DND-41 (cell line): ENCODE results near the gene TSHZ1.

Experiments
- ATAC-seq: fragments of 200-7000 bp; cut with Tn5 transposase; 3 replicates; pipeline ENCODE4 v1.9.1; 2021; ENCODE audit warnings: low read depth; ENCODE audit not compliant: insufficient read depth
- DNase-seq: peaks from one replicate; pipeline ENCODE4 v3.0.0-alpha.2; 2020
- H2AFZ ChIP-seq: 2 replicates; pipeline ENCODE4 v1.6.0; 2012; ENCODE audit warnings: low read depth, low read length
- H3K27ac ChIP-seq: 2 replicates; pipeline ENCODE4 v1.5.1; 2012; ENCODE audit warnings: low read length, inconsistent platforms
- H3K27me3 ChIP-seq: fragments of 200-600 bp; sonication (generic); 2 replicates; pipeline ENCODE4 v1.6.0; 2012; ENCODE audit warnings: low read length, mild to moderate bottlenecking, inconsistent platforms; ENCODE audit not compliant: insufficient read depth, poor library complexity
- H3K36me3 ChIP-seq: 2 replicates; pipeline ENCODE4 v1.5.1; 2012; ENCODE audit warnings: low read length, inconsistent platforms; ENCODE audit not compliant: insufficient read depth
- H3K4me1 ChIP-seq: 2 replicates; pipeline ENCODE4 v1.5.1; 2012; ENCODE audit warnings: mild to moderate bottlenecking, low read length; ENCODE audit not compliant: insufficient read depth
- H3K4me2 ChIP-seq: 2 replicates; pipeline ENCODE4 v1.6.0; 2012; ENCODE audit warnings: mild to moderate bottlenecking, moderate library complexity, low read length, inconsistent platforms; ENCODE audit not compliant: insufficient read depth
- H3K4me3 ChIP-seq, 2 experiments: fragments of 200-600 bp in 1 of 2; shearing (Covaris generic) in 1 of 2; 2 replicates each; pipeline ENCODE4 v1.5.1; 2012 to 2016; ENCODE audit warnings: inconsistent platforms in 2 of 2, low read length in 2 of 2, mild to moderate bottlenecking in 2 of 2, low read depth in 1 of 2, moderate library complexity in 1 of 2
- H3K79me2 ChIP-seq: 2 replicates; pipeline ENCODE4 v1.6.0; 2012; ENCODE audit warnings: low read length, inconsistent platforms; ENCODE audit not compliant: insufficient read depth
- H3K9ac ChIP-seq: 2 replicates; pipeline ENCODE4 v1.6.0; 2012; ENCODE audit warnings: low read depth, mild to moderate bottlenecking, inconsistent platforms, low read length, moderate library complexity
- H3K9me3 ChIP-seq: 2 replicates; pipeline ENCODE4 v1.5.1; 2012; ENCODE audit warnings: low read length, moderate library complexity, mild to moderate bottlenecking, inconsistent platforms; ENCODE audit not compliant: insufficient read depth, severe bottlenecking
- H4K20me1 ChIP-seq: 2 replicates; pipeline ENCODE4 v1.6.0; 2012; ENCODE audit warnings: low read length; ENCODE audit not compliant: insufficient read depth
- CTCF ChIP-seq: IDR thresholded peaks from 2 replicates; pipeline ENCODE4 v1.5.1; 2012; ENCODE audit warnings: borderline replicate concordance, low read length, moderate library complexity, mild to moderate bottlenecking; ENCODE audit not compliant: poor library complexity, severe bottlenecking; ENCODE audit errors: extremely low read depth
- EZH2 ChIP-seq: IDR thresholded peaks from 3 replicates; pipeline ENCODE4 v1.6.1; 2012; ENCODE audit warnings: borderline replicate concordance, low read depth, mild to moderate bottlenecking, moderate library complexity, low read length, inconsistent platforms; ENCODE audit not compliant: severe bottlenecking

TSHZ1 gene

GRCh38 chr18:75162978-75163377 is 47.6 kb upstream of the TSHZ1 start:
- no peak for ATAC-seq
- H3K36me3 ChIP-seq = no peaks in the 10 kb centered on the region
- H3K79me2 ChIP-seq = no peaks in the 10 kb centered on the region
- H3K27me3 ChIP-seq = no peaks in the 10 kb centered on the region
- H3K4me3 ChIP-seq = no peak overlapping the region
- TF ChIP-seq EZH2 = no peak
- no peak for TF ChIP-seq CTCF
- H2AFZ ChIP-seq = no peak overlapping the region
- H3K4me1 ChIP-seq = peaks cover 17% of the 10 kb centered on the region
- no peak overlapping the region for H3K4me2 ChIP-seq
- no peak overlapping the region for H3K9ac ChIP-seq
- H4K20me1 ChIP-seq = no peaks in the 10 kb centered on the region
- H3K9me3 ChIP-seq = no peaks in the 10 kb centered on the region
- DNase-seq = no peak
- no peak overlapping the region for H3K27ac ChIP-seq

DNA sequence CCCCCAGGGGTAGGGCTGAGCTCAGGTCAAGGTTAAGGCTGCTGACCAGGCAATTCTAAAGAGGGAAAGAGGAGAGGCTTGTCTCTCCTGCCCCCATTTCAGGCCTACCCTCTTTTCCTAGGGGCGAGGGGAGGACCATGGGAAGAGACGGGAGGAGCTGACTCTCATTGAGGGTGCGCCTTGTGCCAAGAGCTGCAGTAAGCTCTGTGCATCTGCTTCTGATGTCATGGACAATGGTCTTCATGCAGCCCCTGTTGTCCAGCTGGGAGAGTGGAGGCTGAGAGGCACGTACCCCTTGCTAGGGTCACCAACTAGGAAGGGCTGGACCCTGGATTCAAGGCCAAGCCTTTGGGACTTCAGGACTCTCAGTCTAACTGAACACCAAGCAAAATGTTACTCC is 46.9 kb upstream of the TSHZ1 start:
- H4K20me1 ChIP-seq = no peaks in the 10 kb centered on the region
- H2AFZ ChIP-seq = no peak overlapping the region
- TF ChIP-seq EZH2 = no peak
- no peak for TF ChIP-seq CTCF
- no peak overlapping the region for H3K4me2 ChIP-seq
- no peak overlapping the region for H3K9ac ChIP-seq
- ATAC-seq = no peak
- H3K36me3 ChIP-seq = no peaks in the 10 kb centered on the region
- DNase-seq = no peak
- H3K4me1 ChIP-seq = peaks cover 17% of the 10 kb centered on the region
- no peaks in the 10 kb centered on the region for H3K9me3 ChIP-seq
- no peak overlapping the region for H3K27ac ChIP-seq
- no peaks in the 10 kb centered on the region for H3K79me2 ChIP-seq
- H3K4me3 ChIP-seq = no peak overlapping the region
- no peaks in the 10 kb centered on the region for H3K27me3 ChIP-seq

- TF ChIP-seq CTCF (no peak), EZH2 (no peak)
- no peak for DNase-seq
Measured at GRCh38 chr18:75164479-75164878, 46.1 kb upstream of the TSHZ1 start.

DNA sequence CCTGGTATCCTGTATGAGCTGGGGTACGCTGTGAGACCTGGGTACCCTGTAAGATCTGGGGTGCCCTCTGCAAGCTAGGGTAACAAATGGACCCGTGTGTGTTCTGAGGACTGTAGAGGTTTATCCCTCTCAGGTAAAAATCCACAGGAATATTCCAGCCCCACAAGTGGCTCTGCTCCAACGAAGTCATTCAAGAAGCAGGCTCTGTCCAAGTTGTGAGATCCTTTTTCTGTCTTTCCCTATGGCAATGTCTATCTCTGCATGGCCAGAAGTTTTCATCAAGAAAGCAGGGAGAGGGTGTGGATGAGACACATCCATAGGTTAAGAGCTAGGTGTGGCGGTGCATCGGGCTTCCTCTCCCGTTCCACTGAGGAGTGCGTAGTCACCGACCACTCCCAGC is 44.7 kb upstream of the TSHZ1 start:
- Histone ChIP-seq H3K36me3 (no peaks in the 10 kb centered on the region), H3K4me3 (no peak overlapping the region), H3K27me3 (no peaks in the 10 kb centered on the region), H3K9ac (no peak overlapping the region), H3K27ac (no peak overlapping the region), H4K20me1 (no peaks in the 10 kb centered on the region), H3K4me1 (peaks cover 15% of the 10 kb centered on the region), H3K79me2 (no peaks in the 10 kb centered on the region), H3K4me2 (no peak overlapping the region), H2AFZ (no peak overlapping the region), H3K9me3 (no peaks in the 10 kb centered on the region)
- TF ChIP-seq CTCF = no peak
- TF ChIP-seq EZH2 = no peak
- ATAC-seq = no peak
- DNase-seq = no peak

More at GRCh38 chr18:75164479-75164878, 46.1 kb upstream of the TSHZ1 start:
- H3K27me3 ChIP-seq = no peaks in the 10 kb centered on the region
- H3K4me2 ChIP-seq = no peak overlapping the region
- H3K9me3 ChIP-seq = no peaks in the 10 kb centered on the region
- H2AFZ ChIP-seq = no peak overlapping the region
- H4K20me1 ChIP-seq = no peaks in the 10 kb centered on the region
- H3K27ac ChIP-seq = no peak overlapping the region
- no peak for ATAC-seq
- no peaks in the 10 kb centered on the region for H3K36me3 ChIP-seq
- H3K4me3 ChIP-seq = no peak overlapping the region
- H3K79me2 ChIP-seq = no peaks in the 10 kb centered on the region
- peaks cover 17% of the 10 kb centered on the region for H3K4me1 ChIP-seq
- H3K9ac ChIP-seq = no peak overlapping the region
